Measurements from ENCODE around the gene RIN2.
A peak's percentile ranks its signal among the peaks of the same experiment; 100 is the strongest.

Gene RIN2

GRCh38 chr20:19720991-19721390 lies 37.1 kb upstream of the RIN2 start:
- H3K9ac ChIP-seq (ENCODE audit: low read length in 2 of 2), result no peak overlapping the region
- H3K9me3 ChIP-seq (ENCODE audit: control insufficient read depth in 2 of 2, low read length in 2 of 2), result no peaks in the 10 kb centered on the region
- no peak overlapping the region for H3K4me3 ChIP-seq (ENCODE audit: low read length in 2 of 2)
- no peaks in the 10 kb centered on the region for H3K36me3 ChIP-seq (ENCODE audit: control insufficient read depth in 2 of 2, insufficient read depth in 2 of 2, low read length in 2 of 2)
- no peaks in the 10 kb centered on the region for H3K4me1 ChIP-seq (ENCODE audit: control insufficient read depth, insufficient read depth, low read length)
- H3K27ac ChIP-seq (ENCODE audit: low read length), result no peak overlapping the region
- no peaks in the 10 kb centered on the region for H3K27me3 ChIP-seq (ENCODE audit: control insufficient read depth in 1 of 2, insufficient read depth in 2 of 2, low read length in 2 of 2)

DNA sequence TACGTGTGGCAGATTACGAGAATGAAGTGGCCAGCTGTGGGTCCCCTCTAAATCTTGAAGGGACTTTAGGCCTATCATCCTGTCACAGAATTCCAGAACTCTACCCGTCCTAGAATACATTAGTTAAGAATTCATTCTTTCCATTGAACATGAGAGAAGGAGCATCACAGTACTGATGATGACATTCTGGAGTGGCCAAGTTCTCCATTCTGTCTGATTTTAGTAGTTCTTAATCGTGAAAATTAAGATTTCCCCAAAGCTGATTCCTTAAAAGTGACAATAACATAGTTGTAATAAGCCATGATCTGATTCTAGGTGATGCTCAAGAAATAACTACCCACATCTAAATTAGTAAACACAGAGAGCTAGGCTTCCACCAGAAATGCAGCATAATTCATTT lies 35.0 kb upstream of the RIN2 start:
- no peaks in the 10 kb centered on the region for H3K4me1 ChIP-seq (ENCODE audit: control insufficient read depth, insufficient read depth, low read length)
- no peak overlapping the region for H3K27ac ChIP-seq (ENCODE audit: low read length)
- no peaks in the 10 kb centered on the region for H3K27me3 ChIP-seq (ENCODE audit: control insufficient read depth in 1 of 2, insufficient read depth in 2 of 2, low read length in 2 of 2)
- no peaks in the 10 kb centered on the region for H3K36me3 ChIP-seq (ENCODE audit: control insufficient read depth in 2 of 2, insufficient read depth in 2 of 2, low read length in 2 of 2)
- no peak overlapping the region for H3K4me3 ChIP-seq (ENCODE audit: low read length in 2 of 2)
- no peak overlapping the region for H3K9ac ChIP-seq (ENCODE audit: low read length in 2 of 2)
- no peaks in the 10 kb centered on the region for H3K9me3 ChIP-seq (ENCODE audit: control insufficient read depth in 2 of 2, low read length in 2 of 2)

- Histone ChIP-seq H3K27me3 (ENCODE audit: control insufficient read depth in 1 of 2, insufficient read depth in 2 of 2, low read length in 2 of 2) (no peaks in the 10 kb centered on the region), H3K27ac (ENCODE audit: low read length) (no peak overlapping the region), H3K36me3 (ENCODE audit: control insufficient read depth in 2 of 2, insufficient read depth in 2 of 2, low read length in 2 of 2) (no peaks in the 10 kb centered on the region), H3K9ac (ENCODE audit: low read length in 2 of 2) (no peak overlapping the region), H3K9me3 (ENCODE audit: control insufficient read depth in 2 of 2, low read length in 2 of 2) (no peaks in the 10 kb centered on the region), H3K4me1 (ENCODE audit: control insufficient read depth, insufficient read depth, low read length) (no peaks in the 10 kb centered on the region), H3K4me3 (ENCODE audit: low read length in 2 of 2) (no peak overlapping the region)
These were observed 34.1 kb upstream of the RIN2 start for GRCh38 chr20:19723813-19724430.

GRCh38 chr20:19725373-19725772 lies 32.7 kb upstream of the RIN2 start:
- Histone ChIP-seq H3K27me3 (ENCODE audit: control insufficient read depth in 1 of 2, insufficient read depth in 2 of 2, low read length in 2 of 2) (no peaks in the 10 kb centered on the region), H3K4me3 (ENCODE audit: low read length in 2 of 2) (no peak overlapping the region), H3K9ac (ENCODE audit: low read length in 2 of 2) (no peak overlapping the region), H3K36me3 (ENCODE audit: control insufficient read depth in 2 of 2, insufficient read depth in 2 of 2, low read length in 2 of 2) (no peaks in the 10 kb centered on the region), H3K9me3 (ENCODE audit: control insufficient read depth in 2 of 2, low read length in 2 of 2) (no peaks in the 10 kb centered on the region), H3K27ac (ENCODE audit: low read length) (no peak overlapping the region), H3K4me1 (ENCODE audit: control insufficient read depth, insufficient read depth, low read length) (no peaks in the 10 kb centered on the region)

DNA sequence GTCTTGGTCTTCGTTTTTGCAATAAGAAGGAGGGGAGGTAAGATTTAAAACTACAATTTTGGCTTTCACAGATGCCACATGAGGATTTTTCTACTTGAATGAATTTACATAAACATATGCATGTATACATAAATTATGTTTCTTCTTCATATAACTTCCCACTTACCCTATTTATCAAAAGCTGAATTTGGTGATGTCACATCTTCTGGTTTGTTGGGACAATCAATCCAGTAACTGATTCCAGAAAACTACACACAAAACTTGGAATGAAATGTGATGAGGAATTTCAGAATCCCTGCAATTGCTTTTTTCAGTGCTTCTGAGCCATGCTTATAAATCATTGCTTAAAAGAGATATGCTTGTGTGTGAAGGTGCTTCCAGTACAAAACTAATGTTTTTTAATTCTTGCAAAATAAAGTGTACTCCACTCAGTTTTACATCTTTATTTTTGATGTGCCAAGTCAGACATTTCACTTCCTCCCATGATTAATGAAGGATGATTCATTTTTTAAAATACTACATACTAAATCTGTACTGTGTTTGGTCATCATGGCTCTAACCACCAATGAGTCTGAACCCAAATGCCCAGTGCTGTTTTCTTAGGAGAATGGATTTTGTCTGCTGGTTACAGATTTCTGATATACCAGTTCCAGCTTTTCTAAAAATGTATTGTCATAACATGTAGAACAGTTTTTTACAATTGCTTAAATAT lies 32.1 kb upstream of the RIN2 start:
- Histone ChIP-seq H3K4me1 (ENCODE audit: control insufficient read depth, insufficient read depth, low read length) (no peaks in the 10 kb centered on the region), H3K9ac (ENCODE audit: low read length in 2 of 2) (no peak overlapping the region), H3K4me3 (ENCODE audit: low read length in 2 of 2) (no peak overlapping the region), H3K27me3 (ENCODE audit: control insufficient read depth in 1 of 2, insufficient read depth in 2 of 2, low read length in 2 of 2) (no peaks in the 10 kb centered on the region), H3K9me3 (ENCODE audit: control insufficient read depth in 2 of 2, low read length in 2 of 2) (no peaks in the 10 kb centered on the region), H3K36me3 (ENCODE audit: control insufficient read depth in 2 of 2, insufficient read depth in 2 of 2, low read length in 2 of 2) (no peaks in the 10 kb centered on the region), H3K27ac (ENCODE audit: low read length) (no peak overlapping the region)

DNA sequence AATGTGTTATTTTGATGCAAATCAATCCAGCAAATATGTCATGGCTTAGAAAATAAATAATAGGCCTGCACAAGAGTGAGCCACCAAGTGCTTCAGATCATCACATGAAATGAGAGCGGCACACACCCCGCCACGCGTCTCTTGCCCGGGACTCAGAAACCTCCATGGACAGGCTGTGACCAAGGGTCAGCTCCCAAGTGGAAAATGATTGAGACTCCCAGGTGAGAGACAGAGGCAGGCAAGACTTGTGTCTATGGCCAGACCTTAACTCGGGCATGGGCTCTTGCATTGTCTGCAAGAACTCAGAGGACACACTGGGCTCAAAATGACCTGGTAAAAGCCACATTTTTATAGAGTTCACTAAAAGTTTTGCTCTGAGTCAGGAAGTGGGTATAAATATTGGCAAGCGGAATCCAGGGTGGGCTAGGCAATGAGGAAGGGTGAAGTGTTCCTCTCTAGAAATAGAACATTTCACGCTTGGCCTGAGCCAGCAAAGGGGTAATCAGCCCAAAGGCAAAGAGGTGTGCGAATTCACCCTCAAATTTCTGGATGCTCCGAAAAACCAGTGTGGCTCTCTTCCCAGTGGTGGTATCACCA lies 30.7 kb upstream of the RIN2 start:
- Histone ChIP-seq H3K9ac (ENCODE audit: low read length in 2 of 2) (no peak overlapping the region), H3K4me3 (ENCODE audit: low read length in 2 of 2) (no peak overlapping the region), H3K4me1 (ENCODE audit: control insufficient read depth, insufficient read depth, low read length) (no peaks in the 10 kb centered on the region), H3K27me3 (ENCODE audit: control insufficient read depth in 1 of 2, insufficient read depth in 2 of 2, low read length in 2 of 2) (no peaks in the 10 kb centered on the region), H3K36me3 (ENCODE audit: control insufficient read depth in 2 of 2, insufficient read depth in 2 of 2, low read length in 2 of 2) (no peaks in the 10 kb centered on the region), H3K27ac (ENCODE audit: low read length) (no peak overlapping the region), H3K9me3 (ENCODE audit: control insufficient read depth in 2 of 2, low read length in 2 of 2) (no peaks in the 10 kb centered on the region)

- Histone ChIP-seq H3K4me3 (ENCODE audit: low read length in 2 of 2) (no peak overlapping the region), H3K27me3 (ENCODE audit: control insufficient read depth in 1 of 2, insufficient read depth in 2 of 2, low read length in 2 of 2) (no peaks in the 10 kb centered on the region), H3K36me3 (ENCODE audit: control insufficient read depth in 2 of 2, insufficient read depth in 2 of 2, low read length in 2 of 2) (no peaks in the 10 kb centered on the region), H3K9me3 (ENCODE audit: control insufficient read depth in 2 of 2, low read length in 2 of 2) (no peaks in the 10 kb centered on the region), H3K4me1 (ENCODE audit: control insufficient read depth, insufficient read depth, low read length) (peaks cover 2% of the 10 kb centered on the region), H3K27ac (ENCODE audit: low read length) (no peak overlapping the region), H3K9ac (ENCODE audit: low read length in 2 of 2) (no peak overlapping the region)
These were observed 28.4 kb upstream of the RIN2 start for GRCh38 chr20:19729672-19730071.

DNA sequence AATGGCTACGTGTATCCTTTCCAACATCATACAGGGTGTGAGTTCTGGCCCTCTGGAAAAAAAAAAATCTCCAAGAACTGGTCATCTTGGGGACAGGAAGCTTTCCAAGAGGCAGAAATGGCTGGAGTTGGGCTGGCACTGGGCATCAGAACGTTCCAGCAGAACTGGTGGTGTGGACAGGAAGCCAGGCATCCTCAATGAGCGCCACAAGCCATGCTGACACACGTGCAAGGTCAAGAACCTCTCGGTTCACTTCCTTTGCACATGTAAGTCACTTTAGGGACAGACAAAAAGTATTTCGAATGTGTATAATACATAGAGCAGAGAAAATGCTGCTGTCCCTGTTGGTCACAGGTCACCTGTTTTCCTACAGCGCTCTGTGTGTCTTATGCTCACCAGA lies 27.4 kb upstream of the RIN2 start:
- Histone ChIP-seq H3K27me3 (ENCODE audit: control insufficient read depth in 1 of 2, insufficient read depth in 2 of 2, low read length in 2 of 2) (no peaks in the 10 kb centered on the region), H3K4me1 (ENCODE audit: control insufficient read depth, insufficient read depth, low read length) (peaks cover 9% of the 10 kb centered on the region), H3K9me3 (ENCODE audit: control insufficient read depth in 2 of 2, low read length in 2 of 2) (no peaks in the 10 kb centered on the region), H3K27ac (ENCODE audit: low read length) (no peak overlapping the region), H3K9ac (ENCODE audit: low read length in 2 of 2) (no peak overlapping the region), H3K36me3 (ENCODE audit: control insufficient read depth in 2 of 2, insufficient read depth in 2 of 2, low read length in 2 of 2) (no peaks in the 10 kb centered on the region), H3K4me3 (ENCODE audit: low read length in 2 of 2) (no peak overlapping the region)

- peaks cover 9% of the 10 kb centered on the region for H3K4me1 ChIP-seq (ENCODE audit: control insufficient read depth, insufficient read depth, low read length)
- H3K9me3 ChIP-seq (ENCODE audit: control insufficient read depth in 2 of 2, low read length in 2 of 2), result no peaks in the 10 kb centered on the region
- H3K4me3 ChIP-seq (ENCODE audit: low read length in 2 of 2), result peak overlapping the region in 1 of 2 donors; percentile 3
- no peaks in the 10 kb centered on the region for H3K36me3 ChIP-seq (ENCODE audit: control insufficient read depth in 2 of 2, insufficient read depth in 2 of 2, low read length in 2 of 2)
- no peak overlapping the region for H3K9ac ChIP-seq (ENCODE audit: low read length in 2 of 2)
- no peaks in the 10 kb centered on the region for H3K27me3 ChIP-seq (ENCODE audit: control insufficient read depth in 1 of 2, insufficient read depth in 2 of 2, low read length in 2 of 2)
- no peak overlapping the region for H3K27ac ChIP-seq (ENCODE audit: low read length)
These were observed 23.2 kb upstream of the RIN2 start for GRCh38 chr20:19734811-19735210.

- H3K27ac ChIP-seq (ENCODE audit: low read length), result no peak overlapping the region
These were observed 22.6 kb upstream of the RIN2 start for GRCh38 chr20:19735446-19735845.

GRCh38 chr20:19737025-19737424 lies 21.0 kb upstream of the RIN2 start:
- H3K4me3 ChIP-seq (ENCODE audit: low read length in 2 of 2), result no peak overlapping the region
- peaks cover 9% of the 10 kb centered on the region for H3K4me1 ChIP-seq (ENCODE audit: control insufficient read depth, insufficient read depth, low read length)
- H3K9me3 ChIP-seq (ENCODE audit: control insufficient read depth in 2 of 2, low read length in 2 of 2), result no peaks in the 10 kb centered on the region
- H3K27ac ChIP-seq (ENCODE audit: low read length), result no peak overlapping the region
- H3K9ac ChIP-seq (ENCODE audit: low read length in 2 of 2), result no peak overlapping the region
- no peaks in the 10 kb centered on the region for H3K36me3 ChIP-seq (ENCODE audit: control insufficient read depth in 2 of 2, insufficient read depth in 2 of 2, low read length in 2 of 2)
- H3K27me3 ChIP-seq (ENCODE audit: control insufficient read depth in 1 of 2, insufficient read depth in 2 of 2, low read length in 2 of 2), result no peaks in the 10 kb centered on the region

More at GRCh38 chr20:19735446-19735845, 22.6 kb upstream of the RIN2 start:
- Histone ChIP-seq H3K9me3 (ENCODE audit: control insufficient read depth in 2 of 2, low read length in 2 of 2) (no peaks in the 10 kb centered on the region), H3K4me3 (ENCODE audit: low read length in 2 of 2) (no peak overlapping the region), H3K36me3 (ENCODE audit: control insufficient read depth in 2 of 2, insufficient read depth in 2 of 2, low read length in 2 of 2) (no peaks in the 10 kb centered on the region), H3K27me3 (ENCODE audit: control insufficient read depth in 1 of 2, insufficient read depth in 2 of 2, low read length in 2 of 2) (no peaks in the 10 kb centered on the region), H3K9ac (ENCODE audit: low read length in 2 of 2) (no peak overlapping the region), H3K4me1 (ENCODE audit: control insufficient read depth, insufficient read depth, low read length) (peaks cover 9% of the 10 kb centered on the region)

All from stomach smooth muscle (tissue), 2 donors.